Thyroid gland (tissue), 4 donors: ENCODE measurements around the gene CELF4. TPM values are rescaled to one million over a fixed set of nuclear protein-coding genes. Genes with fewer than 3 reads are reported as not detected.

Source experiments
- DNase-seq, 2 donors: peaks; one replicate each; pipeline ENCODE4 v3.0.0-alpha.2; 2019
- H3K27ac ChIP-seq, 3 donors: fragments of 200-600 bp; sonication (generic); 1 replicate in 2 of 3; 2 replicates in 1 of 3; pipeline ENCODE4 v1.5.1; 2016 to 2019; ENCODE audit warnings: mild to moderate bottlenecking in 1 of 3, moderate library complexity in 1 of 3
- H3K27me3 ChIP-seq: fragments of 200-600 bp; sonication (generic); one replicate; pipeline ENCODE4 v1.5.1; 2019
- H3K36me3 ChIP-seq, 2 donors: fragments of 200-600 bp; sonication (generic); one replicate each; pipeline ENCODE4 v1.5.1; 2016 to 2019
- H3K4me1 ChIP-seq, 2 donors: fragments of 200-600 bp; sonication (generic); one replicate each; pipeline ENCODE4 v1.5.1; 2017 to 2019
- H3K4me3 ChIP-seq, 3 donors: fragments of 200-600 bp; sonication (generic); replicated peaks in 1 of 3; 1 replicate in 2 of 3; 2 replicates in 1 of 3; pipeline ENCODE4 v1.5.1; 2016; ENCODE audit warnings: mild to moderate bottlenecking in 1 of 3
- H3K9me3 ChIP-seq: fragments of 200-600 bp; sonication (generic); one replicate; pipeline ENCODE4 v1.5.1; 2017
- POLR2A ChIP-seq, 2 donors: fragments of 450-650 bp; IDR thresholded peaks; one replicate each; pipeline ENCODE4 v1.6.1; 2017; ENCODE audit warnings: antibody characterized with exemption in 2 of 2, mild to moderate bottlenecking in 2 of 2, moderate library complexity in 1 of 2
- WGBS, 2 donors: methylation state at CpG; one replicate each; pipeline ENCODE4 v1.1.5; 2017; 5-methylcytosine and 5-hydroxymethylcytosine counted together
- intact Hi-C: fragments of 100-400 bp; cut with DNase I; formaldehyde crosslinking; loops from one replicate; pipeline ENCODE4 v1.15.1; 2023
- total RNA-seq, 4 donors: library from RNA; depleted of rRNA; stranded (reverse); fragments of >200 nt; gene quantifications; one replicate each; pipeline ENCODE4 v1.2.3, GENCODE V29; 2016
- TF ChIP-seq, protein P1 (sequence below), 6 experiments: fragments of 200-600 bp in 3 of 6; fragments of 450-650 bp in 3 of 6; sonication (generic) in 3 of 6; IDR thresholded peaks; one replicate each; pipeline ENCODE4 v1.5.1; 2016 to 2019; ENCODE audit warnings: antibody characterized with exemption in 6 of 6, mild to moderate bottlenecking in 2 of 6, inconsistent platforms in 1 of 6, moderate library complexity in 1 of 6

Gene CELF4
- total RNA-seq, 4 donors from 2014 or later = 4.3 TPM; not detected in 3

DNA sequence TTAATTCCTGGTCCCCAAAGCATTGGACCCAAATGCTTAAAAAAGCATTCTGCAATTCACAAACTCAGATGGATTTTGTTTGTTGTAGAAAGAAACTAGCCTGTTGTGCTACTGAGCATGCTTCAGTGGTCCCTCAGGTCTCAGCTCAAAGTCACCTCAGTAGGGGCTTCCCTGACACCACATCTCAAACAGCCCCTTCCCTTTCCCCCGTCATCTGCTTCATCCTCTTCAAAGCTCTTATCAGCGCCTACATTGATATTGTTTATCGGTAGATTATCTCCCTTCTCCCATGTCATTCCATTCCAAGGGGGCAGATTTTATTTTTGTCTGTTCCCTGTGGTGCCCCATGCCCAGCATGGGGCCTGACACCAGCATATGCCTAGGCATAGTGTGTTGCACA lies 172.9 kb downstream of the CELF4 start:
- Histone ChIP-seq H3K27ac (no peak overlapping the region), H3K4me3 (no peak overlapping the region), H3K36me3 (no peaks in the 10 kb centered on the region), H3K27me3 (no peaks in the 10 kb centered on the region), H3K4me1 (peaks cover 3 to 9% of the 10 kb centered on the region in 2 donors), H3K9me3 (no peaks in the 10 kb centered on the region)
- no peak for DNase-seq
- TF ChIP-seq, protein P1, sequence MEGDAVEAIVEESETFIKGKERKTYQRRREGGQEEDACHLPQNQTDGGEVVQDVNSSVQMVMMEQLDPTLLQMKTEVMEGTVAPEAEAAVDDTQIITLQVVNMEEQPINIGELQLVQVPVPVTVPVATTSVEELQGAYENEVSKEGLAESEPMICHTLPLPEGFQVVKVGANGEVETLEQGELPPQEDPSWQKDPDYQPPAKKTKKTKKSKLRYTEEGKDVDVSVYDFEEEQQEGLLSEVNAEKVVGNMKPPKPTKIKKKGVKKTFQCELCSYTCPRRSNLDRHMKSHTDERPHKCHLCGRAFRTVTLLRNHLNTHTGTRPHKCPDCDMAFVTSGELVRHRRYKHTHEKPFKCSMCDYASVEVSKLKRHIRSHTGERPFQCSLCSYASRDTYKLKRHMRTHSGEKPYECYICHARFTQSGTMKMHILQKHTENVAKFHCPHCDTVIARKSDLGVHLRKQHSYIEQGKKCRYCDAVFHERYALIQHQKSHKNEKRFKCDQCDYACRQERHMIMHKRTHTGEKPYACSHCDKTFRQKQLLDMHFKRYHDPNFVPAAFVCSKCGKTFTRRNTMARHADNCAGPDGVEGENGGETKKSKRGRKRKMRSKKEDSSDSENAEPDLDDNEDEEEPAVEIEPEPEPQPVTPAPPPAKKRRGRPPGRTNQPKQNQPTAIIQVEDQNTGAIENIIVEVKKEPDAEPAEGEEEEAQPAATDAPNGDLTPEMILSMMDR (IDR thresholded peaks at IDR 0.05) = no peak
- TF ChIP-seq POLR2A (IDR thresholded peaks at IDR 0.05) = no peak
- 90 to 96% methylated on average over 3 of the region's 3 CpGs for WGBS, 2 donors
- intact Hi-C loops = no loop called here

DNA sequence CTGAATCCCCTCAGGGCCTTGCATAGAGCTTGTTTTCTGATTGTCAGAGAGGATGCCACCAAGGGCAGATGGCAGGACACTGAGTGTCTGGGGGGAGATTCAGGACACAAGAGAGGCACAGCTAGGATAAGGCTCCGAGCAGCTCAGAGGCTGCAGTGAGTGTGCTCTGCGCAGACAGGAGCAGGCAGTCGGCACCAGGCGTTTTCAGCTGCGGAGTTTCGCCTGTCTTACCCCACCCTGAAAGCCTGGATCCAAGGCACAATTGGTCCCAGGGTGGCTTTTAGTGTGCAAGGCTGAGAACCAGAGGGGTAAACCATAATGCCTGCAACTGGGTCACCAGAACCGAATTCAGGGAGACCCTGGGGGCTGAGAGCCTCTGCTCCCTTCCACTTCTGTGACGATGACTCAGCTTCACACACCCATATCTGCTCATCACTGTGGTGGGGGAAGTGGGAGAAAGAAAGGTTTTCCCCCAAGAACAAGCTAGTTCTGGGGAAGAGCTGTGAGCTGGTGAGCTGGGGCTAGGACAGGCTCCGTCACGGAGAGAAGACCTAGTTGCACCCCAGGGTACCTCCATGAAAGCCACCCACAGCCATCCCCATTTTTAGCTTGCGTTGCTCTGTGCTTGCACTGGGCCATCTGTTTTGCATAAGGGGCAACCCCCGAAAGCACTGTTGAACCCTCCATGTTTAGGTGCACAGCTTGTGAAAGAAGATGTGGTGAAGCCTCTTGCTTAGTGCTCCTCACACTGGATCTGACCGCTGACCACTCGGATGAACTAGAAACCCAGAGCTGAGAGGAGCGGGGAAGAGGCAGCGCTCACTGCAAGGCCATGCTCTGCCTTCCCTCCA lies 173.7 kb downstream of the CELF4 start:
- DNase-seq = no peak
- Histone ChIP-seq H3K27ac (no peak overlapping the region), H3K36me3 (no peaks in the 10 kb centered on the region), H3K27me3 (no peaks in the 10 kb centered on the region), H3K4me1 (peaks cover 3 to 9% of the 10 kb centered on the region in 2 donors), H3K4me3 (no peak overlapping the region), H3K9me3 (no peaks in the 10 kb centered on the region)
- intact Hi-C loops = no loop called here
- TF ChIP-seq, protein P1 (IDR thresholded peaks at IDR 0.05) = no peak
- TF ChIP-seq POLR2A (IDR thresholded peaks at IDR 0.05) = no peak
- WGBS, 2 donors = 86 to 96% methylated on average over 15 to 16 of the region's 16 CpGs

DNA sequence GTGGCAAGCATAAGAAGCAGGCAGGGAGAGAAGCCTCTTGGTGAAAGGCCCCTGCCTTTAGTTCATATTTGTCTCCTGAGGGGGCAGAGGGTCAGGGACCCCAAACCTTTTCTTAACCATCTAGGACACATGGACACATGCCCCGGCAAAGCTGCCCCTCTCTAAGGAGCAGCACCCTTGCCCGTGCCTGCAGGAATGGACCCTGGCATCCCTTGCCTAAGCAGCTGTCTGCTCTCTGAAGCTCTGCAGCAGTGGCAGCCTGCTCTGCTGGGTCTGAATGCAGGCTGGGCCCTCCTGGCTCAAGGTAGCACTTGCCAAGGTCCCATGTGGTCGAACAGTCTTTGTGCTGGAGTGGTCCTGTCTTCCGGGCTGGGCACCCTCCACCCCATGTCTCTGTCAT lies 174.4 kb downstream of the CELF4 start:
- no peak for DNase-seq
- intact Hi-C loops = no loop called here
- Histone ChIP-seq H3K27me3 (no peaks in the 10 kb centered on the region), H3K27ac (no peak overlapping the region), H3K4me3 (no peak overlapping the region), H3K36me3 (no peaks in the 10 kb centered on the region), H3K9me3 (no peaks in the 10 kb centered on the region), H3K4me1 (peaks cover 3 to 9% of the 10 kb centered on the region in 2 donors)
- TF ChIP-seq, protein P1 (IDR thresholded peaks at IDR 0.05) = no peak
- no peak for TF ChIP-seq POLR2A (IDR thresholded peaks at IDR 0.05)
- 83 to 89% methylated on average over 3 to 4 of the region's 4 CpGs for WGBS, 2 donors

DNA sequence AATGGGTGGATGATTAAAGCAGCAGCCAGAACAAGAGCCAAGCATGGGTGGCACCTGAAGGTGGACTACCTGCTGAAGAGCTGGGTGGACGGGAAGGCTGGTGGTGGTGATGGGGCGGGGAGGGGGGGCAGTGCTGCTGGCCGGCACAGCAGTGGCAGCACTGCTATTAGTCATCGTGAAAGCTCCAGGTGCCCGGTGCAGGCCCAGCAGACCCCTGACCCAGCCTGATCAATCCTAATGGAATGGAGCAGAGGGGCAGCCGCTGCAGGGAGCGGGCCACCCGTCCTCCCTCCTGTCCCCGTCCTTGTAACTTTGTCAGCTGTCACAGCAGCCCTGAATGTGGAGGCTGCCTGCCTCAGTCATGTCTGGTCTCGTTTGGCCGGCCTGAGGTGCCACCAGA lies 174.9 kb downstream of the CELF4 start:
- 96 to 98% methylated on average over 8 to 9 of the region's 11 CpGs for WGBS, 2 donors
- DNase-seq = no peak
- TF ChIP-seq, protein P1 (IDR thresholded peaks at IDR 0.05) = no peak
- TF ChIP-seq POLR2A (IDR thresholded peaks at IDR 0.05) = no peak
- H3K36me3 ChIP-seq = no peaks in the 10 kb centered on the region
- intact Hi-C loops = no loop called here
- H3K9me3 ChIP-seq = no peaks in the 10 kb centered on the region
- H3K4me1 ChIP-seq = peaks cover 3 to 9% of the 10 kb centered on the region in 2 donors
- no peak overlapping the region for H3K4me3 ChIP-seq
- no peaks in the 10 kb centered on the region for H3K27me3 ChIP-seq
- no peak overlapping the region for H3K27ac ChIP-seq

DNA sequence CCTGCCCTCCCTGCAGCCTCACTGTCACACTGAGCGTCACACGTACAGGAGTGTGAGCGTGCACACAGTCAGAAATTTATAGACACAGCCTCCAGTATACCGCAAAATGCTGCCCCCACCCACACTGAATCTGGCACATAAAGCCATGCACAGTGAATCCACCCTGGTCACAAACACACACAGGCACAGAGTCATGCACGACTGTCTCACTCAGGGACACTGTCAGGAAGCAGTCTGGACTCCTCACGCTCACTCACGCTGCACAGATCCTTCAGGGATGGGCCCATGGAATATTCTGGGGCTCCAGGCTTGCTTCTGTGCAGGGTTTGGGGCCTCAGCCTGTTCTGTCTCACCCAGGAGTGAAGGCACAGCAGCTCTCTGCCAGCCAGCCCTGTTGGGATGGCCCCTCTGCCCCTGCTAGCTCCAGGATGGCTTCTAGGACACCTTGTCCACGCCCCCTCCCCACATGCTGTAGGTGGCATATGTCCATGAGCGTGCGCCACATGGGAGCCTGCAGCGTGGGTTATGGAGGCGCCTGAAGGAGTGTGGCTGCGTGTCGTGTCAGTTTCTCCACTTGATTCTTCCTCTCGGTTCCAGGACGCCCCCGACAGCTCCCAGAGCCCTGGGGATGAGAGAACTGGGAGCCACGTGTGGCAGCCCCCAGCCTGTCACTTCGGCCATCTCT lies 175.8 kb downstream of the CELF4 start:
- WGBS, 2 donors = 91 to 94% methylated on average over 16 to 17 of the region's 19 CpGs
- H3K4me1 ChIP-seq = peaks cover 3 to 9% of the 10 kb centered on the region in 2 donors
- intact Hi-C loops = no loop called here
- DNase-seq = no peak
- no peak for TF ChIP-seq POLR2A (IDR thresholded peaks at IDR 0.05)
- TF ChIP-seq, protein P1 (IDR thresholded peaks at IDR 0.05) = no peak
- no peaks in the 10 kb centered on the region for H3K27me3 ChIP-seq
- H3K36me3 ChIP-seq = no peaks in the 10 kb centered on the region
- no peak overlapping the region for H3K27ac ChIP-seq
- H3K9me3 ChIP-seq = no peaks in the 10 kb centered on the region
- no peak overlapping the region for H3K4me3 ChIP-seq
